GM18519 (cell line): ENCODE measurements around the gene GOLGA8B.
"Not testable (repeated sequence)": the region's sequence is repeated elsewhere in the genome, so short reads cannot be mapped to it uniquely, and the experiment has no call there.

Experiments
- ATAC-seq: cut with Tn5 transposase; IDR thresholded peaks from one replicate; pipeline ENCODE4 v1.9.1; 2021; ENCODE audit warnings: mild to moderate bottlenecking, moderate library complexity; ENCODE audit not compliant: unreplicated experiment, low FRiP score

The GOLGA8B gene

DNA sequence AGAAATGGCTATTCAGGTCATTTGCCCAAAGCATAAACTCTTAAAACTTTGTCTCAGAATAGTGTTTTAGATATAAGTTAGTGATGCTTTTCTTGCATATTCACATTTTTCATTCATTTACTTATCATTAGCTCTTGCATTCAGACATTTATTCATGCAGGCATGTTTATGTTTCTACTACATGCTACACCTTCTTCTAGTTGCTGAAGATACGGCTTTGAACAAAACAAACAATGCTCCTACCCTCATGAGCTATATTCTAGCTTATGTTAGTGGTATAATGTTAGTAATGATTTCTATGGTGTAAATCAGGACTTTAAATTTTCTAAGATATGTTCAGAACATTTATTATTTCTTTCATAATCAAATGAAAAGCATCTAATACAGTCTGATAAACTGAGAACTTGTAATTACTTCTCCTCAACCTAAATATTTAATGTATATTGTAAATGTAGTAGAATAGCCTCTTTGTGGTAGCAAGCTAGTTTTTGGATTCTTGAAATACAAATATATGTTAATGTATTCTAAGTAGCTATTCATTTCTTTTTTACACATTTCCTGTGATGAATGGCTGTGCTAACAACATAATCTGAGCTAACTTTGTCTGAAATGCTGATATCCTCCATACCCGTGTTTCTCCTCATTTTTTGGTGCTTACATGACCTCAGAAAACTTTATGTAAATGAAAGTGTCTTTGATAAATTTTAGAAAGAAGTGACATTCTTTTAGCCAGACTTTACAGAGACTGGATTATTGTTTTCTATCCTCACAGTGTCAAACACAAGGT, 15.5 kb upstream of the GOLGA8B start:
- ATAC-seq, result no peak

- no peak for ATAC-seq
Measured at GRCh38 chr15:34597316-34597715, 13.9 kb upstream of the GOLGA8B start.

- ATAC-seq, result no peak
Measured at GRCh38 chr15:34594361-34594760, 10.9 kb upstream of the GOLGA8B start.

- ATAC-seq, result no peak
Measured at GRCh38 chr15:34591306-34591705, 7.9 kb upstream of the GOLGA8B start.

DNA sequence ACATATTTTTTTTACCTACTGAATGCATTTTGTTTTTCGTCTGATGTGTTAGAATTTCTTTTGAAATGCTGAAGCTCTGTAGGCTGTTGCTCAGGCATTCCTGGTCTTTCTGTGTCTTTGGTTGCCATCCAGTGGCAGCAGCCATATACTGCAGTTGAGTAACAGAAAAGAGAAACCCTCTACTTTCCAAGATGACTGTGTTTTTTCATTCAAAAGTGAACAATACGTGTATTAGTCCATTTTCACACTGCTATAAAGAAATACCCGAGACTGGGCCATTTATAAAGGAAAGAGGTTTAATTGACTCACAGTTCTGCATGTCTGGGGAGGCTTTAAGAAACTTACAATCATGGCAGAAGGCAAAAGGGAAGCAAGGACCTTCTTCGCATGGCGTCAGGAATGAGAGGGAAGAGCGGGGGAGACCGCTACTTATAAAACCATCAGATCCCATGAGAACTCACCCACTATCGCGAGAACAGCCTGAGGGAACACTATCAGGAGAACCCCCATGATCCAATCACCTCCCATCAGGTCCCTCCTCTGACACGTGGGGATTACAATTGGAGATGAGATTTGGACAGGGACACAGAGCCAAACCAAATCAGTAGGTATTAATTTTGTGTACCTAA, 4.7 kb upstream of the GOLGA8B start:
- ATAC-seq, result peak; percentile 33

DNA sequence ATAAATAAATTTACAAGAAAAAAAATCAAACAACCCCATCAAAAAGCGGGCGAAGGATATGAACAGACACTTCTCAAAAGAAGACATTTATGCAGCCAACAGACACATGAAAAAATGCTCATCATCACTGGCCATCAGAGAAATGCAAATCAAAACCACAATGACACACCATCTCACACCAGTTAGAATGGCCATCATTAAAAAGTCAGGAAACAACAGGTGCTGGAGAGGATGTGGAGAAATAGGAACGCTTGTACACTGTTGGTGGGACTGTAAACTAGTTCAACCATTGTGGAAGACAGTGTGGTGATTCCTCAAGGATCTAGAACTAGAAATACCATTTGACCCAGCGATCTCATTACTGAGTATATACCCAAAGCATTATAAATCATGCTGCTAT, 2.5 kb upstream of the GOLGA8B start:
- ATAC-seq, result not testable (repeated sequence)

- no peak for ATAC-seq
Measured at GRCh38 chr15:34584996-34585395, 1.5 kb upstream of the GOLGA8B start.

GRCh38 chr15:34584330-34584668, 848 bp upstream of the GOLGA8B start:
- ATAC-seq, result no peak

GRCh38 chr15:34582461-34583371, 735 bp downstream of the GOLGA8B start:
- ATAC-seq, result no peak

- not testable (repeated sequence) for ATAC-seq
Measured at GRCh38 chr15:34581687-34582460, 1.6 kb downstream of the GOLGA8B start.

DNA sequence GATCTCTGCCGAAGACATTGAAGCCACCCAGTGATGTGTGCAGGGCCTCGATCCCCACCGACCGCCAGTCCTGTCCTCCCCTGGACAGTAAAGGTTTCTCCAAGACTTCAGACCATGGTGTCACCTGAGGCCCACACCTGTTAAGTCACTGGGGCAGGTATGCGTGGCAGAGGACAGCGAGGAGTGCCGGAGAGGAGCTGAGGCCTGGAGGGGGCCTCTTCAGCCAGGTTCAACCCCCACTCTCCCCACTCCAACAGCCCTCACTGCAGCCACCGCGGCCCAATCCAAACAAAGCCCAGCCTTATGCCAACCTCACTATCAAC, 2.4 kb downstream of the GOLGA8B start:
- no peak for ATAC-seq

DNA sequence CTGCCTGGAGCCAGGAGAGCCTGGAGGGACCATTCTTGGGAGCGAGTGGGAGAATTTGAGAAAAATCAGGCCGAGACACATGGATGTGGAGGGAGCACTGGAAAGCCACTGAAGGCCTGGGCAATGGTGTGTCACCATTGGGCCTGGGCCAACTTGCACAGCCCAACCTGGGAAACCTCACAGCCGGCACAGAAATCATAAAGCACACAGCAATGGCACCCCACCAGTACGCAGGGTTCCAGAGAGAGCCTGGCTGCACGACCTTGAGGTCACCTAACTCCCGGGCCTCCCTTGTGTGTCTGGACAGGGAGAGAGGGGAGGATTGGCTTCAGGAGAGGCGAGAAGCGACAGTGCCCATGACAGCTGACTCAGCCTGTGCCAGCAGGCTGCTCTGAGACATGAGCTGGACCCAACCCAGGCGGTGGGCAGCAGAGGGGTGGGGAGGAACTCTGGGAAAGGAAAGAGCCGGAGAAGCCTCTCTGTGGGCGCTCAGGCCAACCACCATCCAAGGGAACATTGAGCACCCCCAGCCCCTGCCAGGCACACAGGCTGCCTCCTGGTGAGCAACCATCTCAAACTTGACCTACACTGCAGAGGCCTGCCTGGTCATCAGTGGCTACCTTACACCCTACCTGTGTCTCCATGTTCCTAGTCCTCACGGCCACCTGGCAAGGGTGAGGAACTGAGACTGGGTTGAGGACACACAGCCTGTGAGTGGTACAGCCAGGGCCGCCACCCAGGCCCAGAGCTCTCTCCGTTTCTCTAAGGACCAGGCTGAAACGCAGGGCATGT, 3.0 kb downstream of the GOLGA8B start:
- ATAC-seq, result not testable (repeated sequence)

DNA sequence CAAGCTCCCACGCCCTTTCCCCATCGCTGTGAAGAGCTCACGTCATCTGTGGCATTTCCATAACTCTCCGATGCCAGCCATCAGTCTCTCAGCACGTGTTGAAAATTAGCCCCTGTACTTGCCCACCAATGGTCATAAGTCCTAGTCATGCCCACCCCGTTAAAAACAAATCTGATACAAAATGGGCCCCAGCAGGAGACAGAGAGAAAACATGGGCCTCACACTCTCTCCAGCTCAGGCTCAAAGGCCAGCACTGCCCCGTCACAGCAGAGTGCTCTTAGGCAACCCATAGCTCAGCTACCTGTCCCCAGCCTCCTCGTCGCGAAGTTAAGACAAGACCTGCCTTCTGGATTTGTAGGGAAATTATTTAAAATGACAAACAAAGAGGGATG, 5.2 kb downstream of the GOLGA8B start:
- no peak for ATAC-seq

- ATAC-seq, result not testable (repeated sequence)
Measured at GRCh38 chr15:34577658-34578282, 5.7 kb downstream of the GOLGA8B start.

DNA sequence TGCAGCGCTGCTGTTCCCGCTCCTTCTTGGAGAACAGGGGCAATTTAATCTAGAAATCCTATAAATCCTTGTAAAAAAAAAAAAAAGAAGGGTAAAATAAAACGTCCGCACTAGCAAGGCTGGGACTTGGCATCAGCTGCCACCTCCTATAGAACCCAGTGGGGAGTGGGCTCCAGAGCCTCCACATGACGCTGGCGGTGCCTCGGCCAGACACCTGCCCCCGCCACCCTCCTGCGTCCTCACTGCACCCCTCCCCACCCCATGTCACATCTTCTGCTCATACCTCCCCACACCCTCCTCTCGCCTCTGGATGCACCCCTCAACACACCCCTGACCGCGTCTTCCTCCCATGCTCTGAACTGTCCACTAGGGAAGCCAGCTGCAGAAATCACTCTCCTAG, 8.4 kb downstream of the GOLGA8B start:
- not testable (repeated sequence) for ATAC-seq

GRCh38 chr15:34572921-34573320, 10.5 kb downstream of the GOLGA8B start:
- ATAC-seq, result not testable (repeated sequence)

DNA sequence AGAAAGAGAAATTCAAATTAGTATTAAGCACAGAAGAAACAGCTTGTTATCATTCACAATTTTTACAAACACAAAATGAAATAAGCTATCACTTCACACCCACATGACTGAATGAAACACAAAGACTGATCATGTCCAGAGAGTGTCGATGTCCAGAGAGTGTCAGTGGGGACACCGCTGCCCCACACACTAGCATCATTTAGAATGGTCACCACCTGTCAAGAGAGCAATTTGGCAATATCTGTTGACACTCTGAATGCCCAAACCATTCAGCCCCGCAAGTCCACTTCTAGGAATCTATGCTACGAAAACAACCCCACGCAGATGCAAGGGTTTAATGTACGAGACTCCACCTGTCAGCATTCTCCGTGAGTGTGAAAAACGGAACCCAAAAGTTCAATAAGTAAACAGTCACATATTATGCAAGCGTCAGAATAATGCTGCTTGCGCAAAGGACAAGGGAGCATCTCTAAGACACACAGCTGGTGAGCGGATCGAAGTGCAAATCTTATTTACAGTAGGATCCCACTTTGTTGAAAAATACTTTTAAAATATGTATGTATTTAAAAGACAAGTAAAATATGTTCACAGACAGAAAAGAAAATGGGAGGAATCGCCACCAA, 11.3 kb downstream of the GOLGA8B start:
- ATAC-seq, result not testable (repeated sequence)

DNA sequence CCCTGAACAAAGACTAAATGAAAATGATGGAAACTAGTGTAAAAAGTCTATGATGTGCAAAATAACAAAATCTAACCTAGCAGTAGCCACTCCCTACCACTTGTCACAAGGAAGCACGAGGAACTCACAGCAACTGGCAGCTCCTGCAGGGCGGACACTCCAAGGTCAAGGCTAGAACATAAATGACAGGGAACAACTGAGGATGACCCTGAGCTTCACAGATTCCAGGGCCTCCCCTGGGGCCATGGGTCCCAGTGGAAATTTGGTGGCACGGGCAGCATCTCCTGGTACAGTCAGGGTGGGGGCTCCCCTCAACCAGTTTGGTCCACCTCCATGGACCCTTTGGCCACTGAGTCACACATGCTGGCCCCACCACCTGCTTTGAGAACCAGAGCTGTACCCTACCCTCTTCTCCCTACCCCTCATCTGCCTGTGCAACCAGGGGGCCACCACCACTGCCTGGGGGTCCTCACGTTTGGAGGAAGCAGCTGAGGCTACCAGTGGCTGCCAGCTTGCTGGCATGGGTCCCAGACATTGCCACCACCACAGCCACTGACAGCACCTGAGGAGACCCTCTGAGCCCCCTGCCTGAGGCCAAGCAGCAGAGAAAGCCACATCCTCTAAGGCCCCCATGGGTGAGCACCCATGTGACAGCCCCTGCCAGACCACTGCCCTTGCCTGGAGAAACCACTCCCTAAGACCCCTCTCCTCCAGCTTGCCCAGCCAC, 13.6 kb downstream of the GOLGA8B start:
- not testable (repeated sequence) for ATAC-seq
